Activated naive CD4-positive, alpha-beta T cell treated with anti-CD3 and anti-CD28 coated beads, Interleukin-2, amount 10 ng/mL, durations not matched to agents 5 hours and 36 hours (primary cell): ENCODE data around the gene CUL4B. TPM values are rescaled to one million over a fixed set of nuclear protein-coding genes. Genes with fewer than 3 reads are reported as not detected.

Experiments used
- total RNA-seq, 2 experiments: library from RNA; stranded (reverse); gene quantifications; one replicate each; pipeline ENCODE4 v1.2.3, GENCODE V29; 2021

Gene CUL4B
- 10 to 100 TPM; 45.3 to 48.3 TPM for total RNA-seq

GRCh38 chrX:120560842-120561633, at the start of gene CUL4B:
CUL4B (minus strand) TSS chrX:120560962; CDS start chrX:120560638, 324 bp downstream.

GRCh38 chrX:120603707-120604360, 43.1 kb upstream of the CUL4B start, which contains the start of gene MCTS1:
MCTS1 (plus strand) TSS chrX:120604101; CDS start chrX:120604237, 136 bp downstream.

Other genes with a start within 250 kb of the CUL4B start
- not detected for gene TMEM255A, start 249.5 kb downstream of the CUL4B start, total RNA-seq
- not detected for gene ATP1B4, start 198.9 kb downstream of the CUL4B start, total RNA-seq
- gene LAMP2, start 91.7 kb downstream of the CUL4B start, total RNA-seq, result 10 to 100 TPM; 46.1 to 47.5 TPM
- 10 to 100 TPM; 43.8 to 49.3 TPM for gene MCTS1, start 43.1 kb upstream of the CUL4B start, total RNA-seq
- 10 to 100 TPM; 28.8 to 30.2 TPM for gene C1GALT1C1, start 69.1 kb upstream of the CUL4B start, total RNA-seq